HCEC 1CT (cell line): ENCODE measurements around the gene LYRM9.
"Not testable (repeated sequence)": the region's sequence is repeated elsewhere in the genome, so short reads cannot be mapped to it uniquely, and the experiment has no call there.

Experiments
- DNase-seq: peaks from one replicate; pipeline ENCODE4 v3.0.0-alpha.2; 2017

Gene LYRM9

DNA sequence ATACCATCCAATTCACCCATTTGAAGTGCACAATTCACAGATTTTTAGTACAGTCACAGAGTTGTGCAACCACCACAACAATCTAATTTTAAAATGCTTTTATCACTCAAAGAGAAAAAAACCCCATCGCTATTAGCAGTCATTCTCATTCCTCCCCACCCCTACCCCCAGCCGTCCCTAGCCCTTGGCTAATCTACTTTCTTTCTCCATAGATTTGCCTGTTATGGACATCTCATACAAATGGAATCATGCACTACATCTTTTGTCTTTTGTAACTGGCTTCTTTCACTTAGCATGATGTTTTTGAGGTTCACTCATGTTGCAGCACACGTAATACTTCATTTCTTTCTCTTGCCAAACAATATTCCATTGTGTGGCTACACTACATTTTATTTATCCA is 20.4 kb downstream of the LYRM9 start:
- DNase-seq = no peak

DNA sequence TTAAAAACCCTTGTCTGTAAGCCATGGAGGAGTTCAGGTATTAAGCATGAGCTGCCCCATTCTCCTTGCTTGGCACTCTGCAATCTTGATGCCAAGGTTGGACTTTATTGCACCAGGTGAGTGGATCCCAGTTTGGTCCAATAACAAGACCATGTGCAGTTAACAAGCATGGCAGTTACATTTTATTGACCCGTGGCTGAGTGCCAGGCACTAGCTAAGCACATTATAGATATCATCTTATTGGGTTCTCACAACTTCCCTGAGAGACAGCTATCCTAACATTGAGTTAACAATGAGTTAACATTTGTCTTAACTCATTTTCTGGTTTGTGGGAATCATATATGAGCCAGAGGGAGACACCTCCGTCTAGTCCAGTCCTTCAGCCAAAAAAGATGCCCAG is 21.8 kb downstream of the LYRM9 start:
- no peak for DNase-seq

GRCh38 chr17:27870345-27870744 is 22.8 kb downstream of the LYRM9 start:
- DNase-seq = no peak

DNA sequence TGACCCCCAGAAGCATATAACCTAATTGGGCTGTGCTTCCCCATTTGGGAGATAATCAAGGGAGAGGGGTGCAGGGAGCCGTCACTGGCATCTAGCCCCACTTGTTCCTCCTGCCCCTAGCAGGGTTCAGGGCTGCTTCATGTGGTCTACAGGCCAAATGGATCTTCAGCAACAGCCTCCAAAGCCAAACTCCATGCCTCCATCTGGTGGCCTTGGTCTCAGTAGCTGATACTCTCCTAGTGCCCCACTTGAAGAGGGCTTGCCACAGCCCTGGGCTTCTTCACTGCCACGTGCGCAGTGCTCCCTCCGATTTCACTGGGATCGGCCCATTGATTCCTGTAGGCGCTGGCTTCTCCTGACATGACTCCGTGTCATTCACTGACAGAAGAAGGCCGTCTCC is 24.6 kb downstream of the LYRM9 start:
- no peak for DNase-seq

DNA sequence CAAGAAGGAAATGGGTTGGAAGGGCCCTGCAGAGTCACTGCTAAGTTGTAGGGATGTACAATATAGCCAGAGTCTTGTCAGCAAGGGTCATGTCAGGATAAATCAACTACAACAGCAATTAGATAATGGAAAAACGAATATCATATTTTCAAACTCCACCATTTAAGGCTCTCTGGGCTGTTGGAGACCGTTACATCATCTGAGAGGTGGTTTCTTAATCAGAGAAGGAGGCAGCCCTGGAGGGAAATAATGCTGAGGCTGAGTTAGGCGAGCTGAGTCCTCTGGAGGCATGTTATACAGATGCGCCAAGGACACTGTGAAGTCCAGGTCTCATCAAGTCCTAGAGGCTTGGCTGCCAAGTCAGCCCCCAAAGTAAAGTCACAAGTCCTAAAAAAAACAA is 30.3 kb downstream of the LYRM9 start:
- no peak for DNase-seq

- no peak for DNase-seq
Measured at GRCh38 chr17:27862004-27862403, 31.2 kb downstream of the LYRM9 start.

GRCh38 chr17:27860971-27861664 is 32.0 kb downstream of the LYRM9 start:
- no peak for DNase-seq

GRCh38 chr17:27858621-27859305 is 34.4 kb downstream of the LYRM9 start:
- DNase-seq = no peak

GRCh38 chr17:27856676-27857432 is 36.3 kb downstream of the LYRM9 start:
- no peak for DNase-seq

GRCh38 chr17:27855454-27855853 is 37.7 kb downstream of the LYRM9 start:
- no peak for DNase-seq

GRCh38 chr17:27854163-27854562 is 39.0 kb downstream of the LYRM9 start:
- DNase-seq = no peak

DNA sequence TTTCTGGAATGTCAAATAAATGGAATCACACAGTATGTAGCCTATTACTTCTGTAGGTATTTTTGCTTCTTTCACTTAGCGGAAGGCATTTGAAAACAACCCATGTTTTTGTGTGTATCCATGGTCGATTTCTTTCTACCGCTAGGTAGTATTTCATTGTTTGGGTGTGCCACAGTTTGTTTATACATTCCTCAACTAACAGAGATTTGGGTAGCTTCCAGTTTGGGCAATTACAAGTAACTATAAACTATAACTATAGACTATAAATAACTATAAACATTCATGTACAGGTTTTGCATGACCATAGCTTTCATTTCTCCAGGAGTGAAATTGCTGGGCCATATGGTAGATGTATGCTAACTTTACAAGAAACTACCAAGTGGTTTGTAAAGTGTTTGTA is 40.1 kb downstream of the LYRM9 start:
- no peak for DNase-seq

DNA sequence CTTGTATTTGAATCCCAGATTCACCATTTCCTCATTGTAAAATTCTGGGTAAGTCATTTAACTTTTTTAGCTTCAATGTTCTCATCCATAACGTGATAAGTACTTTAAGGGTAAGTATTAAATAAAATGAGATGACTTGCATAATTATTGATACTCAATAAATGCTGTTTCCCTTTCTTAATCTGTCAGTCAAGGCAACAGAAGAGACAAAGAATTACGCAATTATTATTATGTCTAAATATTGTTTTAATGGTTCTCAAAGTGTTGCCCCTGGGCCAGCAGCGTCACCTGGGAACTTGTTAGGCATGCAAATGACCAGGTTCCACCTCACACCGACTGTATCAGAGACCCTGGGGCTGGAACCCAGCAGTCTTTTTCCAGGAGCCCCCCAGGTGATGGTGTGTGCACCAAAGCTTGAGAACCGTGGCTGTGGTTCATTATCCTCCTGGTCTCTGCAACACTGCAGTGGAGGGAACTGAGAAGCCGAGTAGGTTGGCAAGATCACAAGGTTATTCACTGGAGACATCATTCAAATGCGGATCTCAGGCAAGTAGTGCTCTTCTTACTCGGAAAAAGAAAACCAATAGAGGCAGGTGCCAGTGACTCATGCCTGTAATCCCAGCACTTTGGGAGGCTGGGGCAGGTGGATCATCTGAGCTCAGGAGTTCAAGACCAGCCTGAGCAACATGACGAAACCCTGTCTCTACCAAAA is 43.5 kb downstream of the LYRM9 start:
- no peak for DNase-seq

DNA sequence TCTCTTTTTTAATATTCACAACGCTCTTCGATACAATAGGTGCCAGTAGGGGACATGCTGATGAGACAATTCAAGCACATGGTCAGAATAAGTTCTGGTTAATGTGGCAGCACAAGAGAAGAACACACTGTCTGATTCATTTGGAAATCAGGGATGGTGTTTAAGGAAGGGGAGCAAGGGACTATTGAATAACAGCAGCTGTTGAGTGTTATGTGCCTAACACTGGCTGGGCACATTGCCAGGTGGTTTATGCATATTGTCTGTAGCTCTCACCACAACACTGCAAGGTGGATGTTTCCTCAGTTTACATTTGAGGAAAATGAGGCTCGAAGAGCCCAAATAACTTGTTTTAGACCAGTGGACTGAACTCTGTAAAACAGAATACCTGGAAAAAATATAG is 44.2 kb downstream of the LYRM9 start:
- no peak for DNase-seq

GRCh38 chr17:27846808-27847307 is 46.3 kb downstream of the LYRM9 start:
- not testable (repeated sequence) for DNase-seq

- DNase-seq = no peak
Measured at GRCh38 chr17:27846042-27846655, 47.0 kb downstream of the LYRM9 start.

DNA sequence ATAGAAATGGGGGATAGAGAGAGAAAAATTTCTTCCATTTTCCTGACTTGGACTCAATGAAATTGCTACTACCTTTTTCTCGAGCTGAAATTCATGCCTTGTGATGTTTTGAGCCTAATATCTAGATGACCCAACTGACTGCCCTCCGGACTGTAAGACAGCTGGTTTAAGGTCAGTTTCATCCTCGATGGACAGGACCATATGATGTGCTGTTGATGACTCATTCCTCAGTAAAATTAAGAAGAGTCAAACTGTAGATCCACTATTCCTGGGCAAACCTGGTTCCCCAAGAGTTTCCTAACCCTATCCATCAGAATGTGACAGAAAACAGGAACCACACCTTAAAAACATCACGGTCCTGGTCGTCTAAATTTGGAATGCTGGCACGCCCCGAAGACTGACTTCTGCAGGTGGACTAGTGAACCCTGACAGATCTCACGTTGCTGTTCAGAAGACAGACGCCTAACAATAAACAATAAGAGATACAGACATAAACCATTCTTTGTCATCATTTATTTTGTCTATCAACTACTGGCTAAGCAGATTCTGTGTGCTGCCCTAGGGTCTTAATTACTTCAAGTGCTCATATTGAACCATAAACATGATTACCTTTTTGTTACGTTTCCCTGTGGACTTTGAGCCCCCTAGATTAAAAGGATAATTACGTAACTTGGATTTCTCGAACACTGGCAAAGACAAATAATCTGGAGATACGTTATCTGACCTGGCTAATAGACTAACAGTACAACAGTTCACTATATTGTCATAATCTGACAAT is 47.7 kb downstream of the LYRM9 start:
- no peak for DNase-seq

GRCh38 chr17:27840688-27841087 is 52.5 kb downstream of the LYRM9 start:
- no peak for DNase-seq

DNA sequence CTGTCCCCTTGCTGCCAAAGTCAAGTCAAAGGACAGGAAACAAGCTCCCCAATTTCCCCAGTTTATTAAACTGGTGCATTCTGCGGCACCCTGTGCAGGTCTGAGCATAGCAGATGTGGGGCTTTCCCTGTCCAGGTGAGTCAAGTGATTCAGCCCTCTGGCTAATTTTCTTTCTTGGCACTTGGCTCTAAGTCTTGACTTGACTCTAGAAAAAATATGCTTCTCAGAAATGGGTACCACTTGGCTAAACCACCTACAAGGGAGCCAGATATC is 52.8 kb downstream of the LYRM9 start:
- not testable (repeated sequence) for DNase-seq

- not testable (repeated sequence) for DNase-seq
Measured at GRCh38 chr17:27839571-27840405, 53.4 kb downstream of the LYRM9 start.

DNA sequence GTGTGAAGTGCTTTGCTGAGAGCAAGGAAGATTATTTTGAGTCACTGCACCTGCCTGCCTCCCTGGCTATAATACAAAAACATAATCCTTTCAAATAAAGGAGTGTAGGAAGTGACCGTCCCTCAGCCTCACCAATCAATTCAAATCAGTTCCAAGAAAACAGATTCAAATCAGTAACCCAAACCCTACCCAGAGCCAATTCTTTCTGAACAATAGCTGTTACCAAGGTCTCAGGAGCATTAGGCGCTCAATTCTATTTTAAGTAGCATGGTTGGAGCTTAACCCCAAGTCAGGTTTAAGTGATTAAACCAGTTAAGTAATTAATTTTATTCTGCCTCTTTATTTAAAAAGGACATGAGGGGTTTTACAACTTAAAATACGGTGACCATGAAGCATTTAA is 54.6 kb downstream of the LYRM9 start:
- DNase-seq = not testable (repeated sequence)
